ENCODE data around the gene DAP3.

GRCh38 chr1:155694167-155694566 is 5.3 kb downstream of the DAP3 start:
- TF ChIP-seq RCOR1 (IDR thresholded peaks at IDR 0.05; ENCODE audit: low read length) (no peak), USF2 (IDR thresholded peaks at IDR 0.05; ENCODE audit: borderline replicate concordance, low read depth, low read length) (no peak), CTCF (IDR thresholded peaks at IDR 0.05) (no peak), RXRA (IDR thresholded peaks at IDR 0.05; ENCODE audit: borderline replicate concordance, low read depth) (no peak), MAX (IDR thresholded peaks at IDR 0.05; ENCODE audit: low read depth) (no peak), REST (IDR thresholded peaks at IDR 0.05; ENCODE audit: low read depth, low read length) (no peak)
